ENCODE results near the gene SYNJ1. TPM values are rescaled to one million over a fixed set of nuclear protein-coding genes. Genes with fewer than 3 reads are reported as not detected.

SYNJ1 gene
- total RNA-seq, 6 experiments from 2014 or later = 5.6 to 8.7 (median 6.9) TPM

DNA sequence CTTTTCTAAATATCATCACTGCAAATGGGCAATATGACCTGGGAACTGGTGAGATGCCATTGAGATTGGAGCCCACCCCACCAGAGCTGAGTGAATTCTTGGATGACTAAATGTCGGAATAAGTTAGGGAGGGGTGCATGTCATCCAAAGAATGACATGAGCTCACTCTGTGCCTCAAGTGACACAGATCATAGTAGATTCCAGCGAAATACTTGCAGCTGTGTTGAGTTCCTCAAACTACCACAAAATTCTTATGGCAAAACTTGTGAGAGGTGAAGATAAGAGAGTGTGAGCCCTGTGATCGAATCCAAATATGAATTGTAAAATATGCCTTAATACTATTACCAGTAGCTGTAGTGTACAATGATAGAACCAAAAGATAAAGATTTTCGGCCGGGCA, 140.2 kb downstream of the SYNJ1 start:
- no peaks in the 10 kb centered on the region for H3K9me3 ChIP-seq
- H3K4me3 ChIP-seq = no peak overlapping the region
- no peaks in the 10 kb centered on the region for H3K27me3 ChIP-seq
- no peak for ATAC-seq
- no peak for TF ChIP-seq POLR2A (IDR thresholded peaks at IDR 0.05)
- TF ChIP-seq, protein P1, sequence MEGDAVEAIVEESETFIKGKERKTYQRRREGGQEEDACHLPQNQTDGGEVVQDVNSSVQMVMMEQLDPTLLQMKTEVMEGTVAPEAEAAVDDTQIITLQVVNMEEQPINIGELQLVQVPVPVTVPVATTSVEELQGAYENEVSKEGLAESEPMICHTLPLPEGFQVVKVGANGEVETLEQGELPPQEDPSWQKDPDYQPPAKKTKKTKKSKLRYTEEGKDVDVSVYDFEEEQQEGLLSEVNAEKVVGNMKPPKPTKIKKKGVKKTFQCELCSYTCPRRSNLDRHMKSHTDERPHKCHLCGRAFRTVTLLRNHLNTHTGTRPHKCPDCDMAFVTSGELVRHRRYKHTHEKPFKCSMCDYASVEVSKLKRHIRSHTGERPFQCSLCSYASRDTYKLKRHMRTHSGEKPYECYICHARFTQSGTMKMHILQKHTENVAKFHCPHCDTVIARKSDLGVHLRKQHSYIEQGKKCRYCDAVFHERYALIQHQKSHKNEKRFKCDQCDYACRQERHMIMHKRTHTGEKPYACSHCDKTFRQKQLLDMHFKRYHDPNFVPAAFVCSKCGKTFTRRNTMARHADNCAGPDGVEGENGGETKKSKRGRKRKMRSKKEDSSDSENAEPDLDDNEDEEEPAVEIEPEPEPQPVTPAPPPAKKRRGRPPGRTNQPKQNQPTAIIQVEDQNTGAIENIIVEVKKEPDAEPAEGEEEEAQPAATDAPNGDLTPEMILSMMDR (IDR thresholded peaks at IDR 0.05) = no peak
- no peaks in the 10 kb centered on the region for H3K36me3 ChIP-seq
- WGBS (ENCODE audit: insufficient coverage, low coverage, low lambda C conversion rate, missing lambda C conversion rate) = 97% methylated on average over 5 of the region's 5 CpGs
- intact Hi-C loops (cut with DNase I) = no loop called here
- peaks cover 0 to 11% (median 2%) of the 10 kb centered on the region in 4 donors for H3K4me1 ChIP-seq
- no peak overlapping the region for H3K27ac ChIP-seq
- no peak for DNase-seq

DNA sequence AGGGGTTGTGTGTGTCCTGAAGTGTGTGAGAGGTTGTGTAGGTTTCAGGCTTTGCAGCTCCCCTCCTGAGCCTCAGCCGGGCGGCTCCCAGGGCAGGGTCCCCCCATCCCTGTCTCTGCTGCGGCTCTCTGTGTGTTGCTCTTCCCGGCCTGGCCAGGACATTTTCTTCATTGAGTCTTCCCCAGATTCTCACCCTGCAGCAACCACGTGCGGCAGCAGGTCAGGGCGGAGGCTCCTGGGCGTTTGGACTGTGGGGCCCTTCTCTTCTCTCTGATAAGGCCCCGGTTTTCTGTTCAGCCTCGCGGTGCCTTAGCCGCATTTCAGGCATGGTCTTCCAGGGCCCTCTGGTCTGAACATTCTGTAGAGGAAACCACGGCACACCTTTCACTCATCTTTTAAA, 140.7 kb downstream of the SYNJ1 start:
- H3K27ac ChIP-seq = no peak overlapping the region
- intact Hi-C loops (cut with DNase I) = no loop called here
- no peak for TF ChIP-seq POLR2A (IDR thresholded peaks at IDR 0.05)
- TF ChIP-seq, protein P1 (IDR thresholded peaks at IDR 0.05) = no peak
- H3K4me1 ChIP-seq = peaks cover 0 to 6% (median 0%) of the 10 kb centered on the region in 4 donors
- no peaks in the 10 kb centered on the region for H3K9me3 ChIP-seq
- H3K4me3 ChIP-seq = no peak overlapping the region
- H3K27me3 ChIP-seq = no peaks in the 10 kb centered on the region
- DNase-seq = no peak
- no peaks in the 10 kb centered on the region for H3K36me3 ChIP-seq
- 68% methylated on average over 4 of the region's 13 CpGs for WGBS (ENCODE audit: insufficient coverage, low coverage, low lambda C conversion rate, missing lambda C conversion rate)
- no peak for ATAC-seq

DNA sequence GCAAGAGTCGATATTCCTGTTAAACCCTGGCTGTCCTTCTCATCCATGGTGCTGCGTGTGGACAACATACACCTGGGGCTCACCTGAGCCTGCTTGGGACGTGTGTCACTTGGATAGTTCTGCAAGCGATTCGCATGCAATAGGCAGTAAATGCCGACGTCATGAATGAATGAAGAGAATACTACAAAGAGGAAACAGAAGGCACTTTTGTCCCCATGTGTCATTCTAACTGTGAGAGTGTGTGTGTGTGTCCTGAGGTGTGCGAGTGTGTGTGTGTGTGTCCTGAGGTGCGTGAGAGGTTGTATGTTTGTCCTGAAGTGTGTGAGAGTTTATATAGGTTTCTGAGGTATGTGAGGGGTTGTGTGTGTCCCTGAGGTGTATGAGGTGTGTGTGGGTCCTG, 141.8 kb downstream of the SYNJ1 start:
- Histone ChIP-seq H3K4me3 (no peak overlapping the region), H3K9me3 (no peaks in the 10 kb centered on the region), H3K27ac (no peak overlapping the region), H3K27me3 (no peaks in the 10 kb centered on the region), H3K4me1 (no peaks in the 10 kb centered on the region), H3K36me3 (no peaks in the 10 kb centered on the region)
- DNase-seq (no peak), ATAC-seq (no peak)
- intact Hi-C loops (cut with DNase I) = no loop called here
- 72% methylated on average over 7 of the region's 9 CpGs for WGBS (ENCODE audit: insufficient coverage, low coverage, low lambda C conversion rate, missing lambda C conversion rate)
- no peak for TF ChIP-seq POLR2A (IDR thresholded peaks at IDR 0.05)
- TF ChIP-seq, protein P1 (IDR thresholded peaks at IDR 0.05) = no peak

DNA sequence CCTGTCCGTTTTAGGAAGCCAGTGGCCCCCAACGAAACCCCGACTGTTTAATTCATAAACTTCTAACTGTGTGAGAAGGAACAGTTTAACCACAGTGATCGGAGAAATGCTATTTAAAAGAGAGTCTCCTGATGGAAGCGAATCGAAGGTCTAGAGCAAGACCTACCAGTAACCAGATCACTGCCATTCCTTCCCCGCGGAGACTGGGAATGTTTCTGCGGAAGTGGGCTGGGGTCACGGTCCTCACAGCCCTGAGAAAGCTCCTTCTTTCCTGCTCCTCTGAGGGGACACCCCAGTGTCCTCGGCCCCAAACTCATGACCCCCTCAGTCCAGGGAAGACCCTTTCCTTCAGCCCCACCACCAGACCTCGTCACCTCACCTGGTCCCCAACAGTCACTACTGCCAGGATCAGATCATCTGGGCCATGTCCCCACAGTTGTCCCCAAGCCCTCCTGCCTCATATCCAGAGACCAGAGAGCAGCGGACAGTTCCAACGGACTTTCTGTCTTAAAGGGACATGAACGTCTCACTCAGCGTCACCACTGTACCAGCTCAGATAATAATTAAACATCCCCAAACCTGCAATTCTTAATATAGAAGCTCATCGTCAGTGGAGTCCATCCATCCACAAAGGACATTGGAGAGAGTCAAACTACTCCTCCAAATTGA, 142.6 kb downstream of the SYNJ1 start, which contains the start of gene TCP10L:
Gene TCP10L, minus strand, starts transcription at position 482 of the 669 bp plus-strand sequence. CDS start 1,219 bp downstream, outside the sequence.
- TF ChIP-seq, protein P1 (IDR thresholded peaks at IDR 0.05) = no peak
- no peak for TF ChIP-seq POLR2A (IDR thresholded peaks at IDR 0.05)
- Histone ChIP-seq H3K9me3 (no peaks in the 10 kb centered on the region), H3K27ac (peak within 1 kb of the TSS in 1 of 3 donors; percentile 32), H3K27me3 (no peaks in the 10 kb centered on the region), H3K4me1 (no peaks in the 10 kb centered on the region), H3K36me3 (no peaks in the 10 kb centered on the region), H3K4me3 (peak within 1 kb of the TSS; percentile 0 to 47 (median 46))
- ATAC-seq = peak; percentile 55 to 83 (median 74)
- no peak for DNase-seq
- WGBS (ENCODE audit: insufficient coverage, low coverage, low lambda C conversion rate, missing lambda C conversion rate) = 43% methylated on average over 10 of the region's 17 CpGs
- intact Hi-C loops (cut with DNase I) = no loop called here

Measured in right lobe of liver (tissue), 6 donors.